Endodermal cell (in vitro differentiated cells): ENCODE results near the gene THYN1. TPM values are rescaled to one million over a fixed set of nuclear protein-coding genes. Genes with fewer than 3 reads are reported as not detected.

Experiments
- DNase-seq: peaks from one replicate; pipeline ENCODE4 v3.0.0-alpha.2; 2017
- H3K27ac ChIP-seq: 2 replicates; pipeline ENCODE4 v1.5.1; 2013; ENCODE audit warnings: mild to moderate bottlenecking, low read depth, low read length, moderate library complexity
- H3K27me3 ChIP-seq: 2 replicates; pipeline ENCODE4 v1.6.1; 2013; ENCODE audit warnings: mild to moderate bottlenecking, low read length, moderate library complexity; ENCODE audit not compliant: insufficient read depth, control insufficient read depth, poor library complexity, severe bottlenecking
- H3K36me3 ChIP-seq: 2 replicates; pipeline ENCODE4 v1.7.0; 2013; ENCODE audit warnings: mild to moderate bottlenecking, low read length, moderate library complexity; ENCODE audit not compliant: control insufficient read depth, insufficient read depth
- H3K4me1 ChIP-seq: one replicate; pipeline ENCODE4 v1.7.0; 2013; ENCODE audit warnings: low read length; ENCODE audit not compliant: control insufficient read depth, insufficient read depth
- H3K4me3 ChIP-seq: 2 replicates; pipeline ENCODE4 v1.5.1; 2013; ENCODE audit warnings: mild to moderate bottlenecking, low read length, moderate library complexity
- H3K9ac ChIP-seq: 2 replicates; pipeline ENCODE4 v1.6.1; 2013; ENCODE audit warnings: mild to moderate bottlenecking, low read length, moderate library complexity; ENCODE audit not compliant: poor library complexity, severe bottlenecking; ENCODE audit errors: extremely low read depth
- H3K9me3 ChIP-seq: 2 replicates; pipeline ENCODE4 v1.6.1; 2013; ENCODE audit warnings: mild to moderate bottlenecking, low read length, moderate library complexity; ENCODE audit not compliant: control insufficient read depth
- H3K27ac Mint-ChIP-seq: 2 replicates; pipeline ENCODE4 v1.8.0; 2020; ENCODE audit warnings: mixed read lengths
- H3K27me3 Mint-ChIP-seq: 2 replicates; pipeline ENCODE4 v1.8.0; 2021; ENCODE audit warnings: mild to moderate bottlenecking, mixed read lengths; ENCODE audit not compliant: insufficient read depth
- H3K36me3 Mint-ChIP-seq: 2 replicates; pipeline ENCODE4 v1.8.0; 2020; ENCODE audit warnings: low read depth, mixed read lengths
- H3K4me1 Mint-ChIP-seq: 2 replicates; pipeline ENCODE4 v1.8.0; 2020; ENCODE audit warnings: mixed read lengths
- H3K4me3 Mint-ChIP-seq: 2 replicates; pipeline ENCODE4 v1.8.0; 2020; ENCODE audit warnings: mild to moderate bottlenecking, moderate library complexity, mixed read lengths
- H3K9me3 Mint-ChIP-seq: 2 replicates; pipeline ENCODE4 v1.8.0; 2020; ENCODE audit warnings: mild to moderate bottlenecking, mixed read lengths
- WGBS, 2 experiments: methylation state at CpG; one replicate each; pipeline versions ENCODE4 v1.1.5 to v1.1.7; 2013; ENCODE audit warnings: missing lambda C conversion rate in 2 of 2, mixed read lengths in 1 of 2; ENCODE audit not compliant: insufficient coverage in 1 of 2, insufficient read length in 1 of 2; 5-methylcytosine and 5-hydroxymethylcytosine counted together
- total RNA-seq, 2 donors: library from RNA; stranded (reverse); fragmentation: NEBNext Ultra II Directional in 1 of 2; extraction: Animal tissue kit (Norgen Biotek cat#: 25700) in 1 of 2; gene quantifications; 2 replicates in 1 of 2; 3 replicates in 1 of 2; pipeline ENCODE4 v1.2.1, GENCODE V29; 2021
- TF ChIP-seq, protein P1 (sequence below): fragments of 200-600 bp; sonication (generic); conservative IDR thresholded peaks from 2 replicates; pipeline ENCODE4 v1.5.0; 2021; ENCODE audit warnings: antibody characterized with exemption, mild to moderate bottlenecking

THYN1 gene
- total RNA-seq, 2 donors from 2014 or later = 61.3 to 81.6 TPM

DNA sequence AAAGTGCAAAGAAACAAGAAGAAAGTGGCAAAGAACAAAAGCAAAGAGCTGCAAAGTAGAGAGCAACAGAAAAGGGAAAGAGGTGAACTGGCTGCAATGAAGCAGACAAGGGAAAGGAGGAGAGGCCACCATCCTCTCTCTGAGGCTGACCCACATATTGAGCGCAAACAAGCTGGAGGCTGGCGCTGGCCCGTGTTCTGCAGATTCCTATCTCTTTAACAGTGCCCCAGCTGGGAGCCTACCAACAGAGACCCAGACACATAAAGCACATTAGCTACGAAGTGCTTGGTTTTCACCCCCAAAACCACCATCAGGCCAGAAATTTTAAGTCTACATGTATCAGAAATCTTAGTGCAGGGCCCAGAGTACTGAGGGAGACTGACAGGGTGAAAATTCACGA is 47.0 kb downstream of the THYN1 start:
- no peaks in the 10 kb centered on the region for H3K4me1 ChIP-seq
- TF ChIP-seq, protein P1, sequence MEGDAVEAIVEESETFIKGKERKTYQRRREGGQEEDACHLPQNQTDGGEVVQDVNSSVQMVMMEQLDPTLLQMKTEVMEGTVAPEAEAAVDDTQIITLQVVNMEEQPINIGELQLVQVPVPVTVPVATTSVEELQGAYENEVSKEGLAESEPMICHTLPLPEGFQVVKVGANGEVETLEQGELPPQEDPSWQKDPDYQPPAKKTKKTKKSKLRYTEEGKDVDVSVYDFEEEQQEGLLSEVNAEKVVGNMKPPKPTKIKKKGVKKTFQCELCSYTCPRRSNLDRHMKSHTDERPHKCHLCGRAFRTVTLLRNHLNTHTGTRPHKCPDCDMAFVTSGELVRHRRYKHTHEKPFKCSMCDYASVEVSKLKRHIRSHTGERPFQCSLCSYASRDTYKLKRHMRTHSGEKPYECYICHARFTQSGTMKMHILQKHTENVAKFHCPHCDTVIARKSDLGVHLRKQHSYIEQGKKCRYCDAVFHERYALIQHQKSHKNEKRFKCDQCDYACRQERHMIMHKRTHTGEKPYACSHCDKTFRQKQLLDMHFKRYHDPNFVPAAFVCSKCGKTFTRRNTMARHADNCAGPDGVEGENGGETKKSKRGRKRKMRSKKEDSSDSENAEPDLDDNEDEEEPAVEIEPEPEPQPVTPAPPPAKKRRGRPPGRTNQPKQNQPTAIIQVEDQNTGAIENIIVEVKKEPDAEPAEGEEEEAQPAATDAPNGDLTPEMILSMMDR = no peak
- peaks cover 89% of the 10 kb centered on the region for H3K36me3 ChIP-seq
- no peaks in the 10 kb centered on the region for H3K9me3 ChIP-seq
- no peaks in the 10 kb centered on the region for H3K27me3 Mint-ChIP-seq
- no peak overlapping the region for H3K27ac Mint-ChIP-seq
- H3K27ac ChIP-seq = no peak overlapping the region
- no peak overlapping the region for H3K4me3 ChIP-seq
- no peaks in the 10 kb centered on the region for H3K27me3 ChIP-seq
- H3K36me3 Mint-ChIP-seq = peaks cover 69% of the 10 kb centered on the region
- WGBS, 2 experiments = 92 to 100% methylated on average over 1 to 5 of the region's 5 CpGs
- H3K9me3 Mint-ChIP-seq = no peaks in the 10 kb centered on the region
- no peaks in the 10 kb centered on the region for H3K4me1 Mint-ChIP-seq
- DNase-seq = no peak
- no peak overlapping the region for H3K9ac ChIP-seq
- H3K4me3 Mint-ChIP-seq = no peak overlapping the region

DNA sequence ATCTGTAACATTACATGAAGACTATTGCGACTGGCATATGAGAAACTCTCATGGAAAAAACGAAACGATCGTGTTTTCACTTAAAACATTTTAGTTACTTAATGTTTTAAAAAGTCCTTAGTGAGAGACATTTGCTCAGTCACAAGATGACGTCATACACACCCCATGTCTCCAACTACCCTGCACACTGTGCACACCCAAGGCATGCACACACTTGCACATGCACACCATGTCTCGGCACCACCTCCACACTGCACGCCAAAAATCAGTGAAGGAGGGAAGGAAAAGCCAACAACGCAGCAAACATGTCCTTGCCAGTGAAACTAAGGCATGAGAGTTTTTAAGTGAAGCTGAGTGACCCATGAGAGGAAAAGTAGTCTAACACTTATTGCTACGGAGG is 47.4 kb downstream of the THYN1 start:
- no peak for DNase-seq
- Histone ChIP-seq H3K27me3 (no peaks in the 10 kb centered on the region), H3K9ac (no peak overlapping the region), H3K4me1 (no peaks in the 10 kb centered on the region), H3K36me3 (peaks cover 90% of the 10 kb centered on the region), H3K4me3 (no peak overlapping the region), H3K9me3 (no peaks in the 10 kb centered on the region), H3K27ac (no peak overlapping the region)
- Mint-ChIP-seq H3K9me3 (no peaks in the 10 kb centered on the region), H3K4me1 (no peaks in the 10 kb centered on the region), H3K27ac (no peak overlapping the region), H3K27me3 (no peaks in the 10 kb centered on the region), H3K36me3 (peaks cover 72% of the 10 kb centered on the region), H3K4me3 (no peak overlapping the region)
- TF ChIP-seq, protein P1 = no peak
- WGBS, 2 experiments = 97 to 100% methylated on average over 2 to 9 of the region's 9 CpGs

- TF ChIP-seq, protein P1 = no peak
- H3K36me3 Mint-ChIP-seq = peaks cover 70% of the 10 kb centered on the region
- 95 to 100% methylated on average over 2 of the region's 4 CpGs for WGBS, 2 experiments
These were observed 50.5 kb downstream of the THYN1 start for GRCh38 chr11:134202661-134203060.

More at GRCh38 chr11:134202661-134203060, 50.5 kb downstream of the THYN1 start:
- Mint-ChIP-seq H3K4me3 (no peak overlapping the region), H3K27me3 (no peaks in the 10 kb centered on the region), H3K4me1 (peaks cover 20% of the 10 kb centered on the region), H3K9me3 (no peaks in the 10 kb centered on the region), H3K27ac (no peak overlapping the region)
- DNase-seq = no peak
- no peaks in the 10 kb centered on the region for H3K27me3 ChIP-seq
- no peaks in the 10 kb centered on the region for H3K9me3 ChIP-seq
- H3K36me3 ChIP-seq = peaks cover 69% of the 10 kb centered on the region
- H3K27ac ChIP-seq = no peak overlapping the region
- H3K9ac ChIP-seq = no peak overlapping the region
- H3K4me3 ChIP-seq = no peak overlapping the region
- H3K4me1 ChIP-seq = peaks cover 4% of the 10 kb centered on the region
